Measurements from ENCODE around the gene EXOC3L4. TPM values are rescaled to one million over a fixed set of nuclear protein-coding genes. Genes with fewer than 3 reads are reported as not detected.
A peak's percentile ranks its signal among the peaks of the same experiment; 100 is the strongest.

EXOC3L4 gene
- total RNA-seq, 1 donor from 2014 or later: not detected

DNA sequence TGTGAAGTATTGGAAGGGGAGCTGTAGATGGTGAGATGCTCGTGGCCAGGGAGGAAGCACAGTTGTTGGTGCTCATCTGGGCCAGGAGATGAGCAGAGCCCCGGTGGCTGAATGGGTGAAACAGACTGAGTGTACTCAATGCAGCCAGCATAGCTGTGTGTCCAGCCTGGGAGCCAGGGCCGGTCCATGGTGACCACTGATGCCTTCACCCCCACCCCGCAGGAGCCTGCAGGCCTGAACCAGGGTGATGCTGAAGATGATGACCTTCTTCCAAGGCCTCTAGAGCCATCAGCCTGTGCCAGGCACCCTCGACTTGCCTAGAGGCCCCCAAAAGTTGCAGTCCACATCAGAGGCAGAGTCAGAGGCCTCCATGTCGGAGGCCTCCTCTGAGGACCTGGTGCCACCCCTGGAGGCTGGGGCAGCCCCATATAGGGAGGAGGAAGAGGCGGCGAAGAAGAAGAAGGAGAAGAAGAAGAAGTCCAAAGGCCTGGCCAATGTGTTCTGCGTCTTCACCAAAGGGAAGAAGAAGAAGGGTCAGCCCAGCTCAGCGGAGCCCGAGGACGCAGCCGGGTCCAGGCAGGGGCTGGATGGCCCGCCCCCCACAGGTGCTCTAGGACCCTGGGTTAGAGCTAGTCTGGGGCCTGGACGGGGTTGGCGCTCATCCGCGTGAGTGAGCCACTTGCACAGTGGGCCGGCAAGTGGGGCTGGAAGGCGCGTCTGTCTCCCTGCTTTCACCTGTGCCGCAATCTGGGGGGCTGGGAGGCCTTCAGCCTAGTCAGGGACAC is 31.8 kb downstream of the EXOC3L4 start:
- TF ChIP-seq, protein P1, sequence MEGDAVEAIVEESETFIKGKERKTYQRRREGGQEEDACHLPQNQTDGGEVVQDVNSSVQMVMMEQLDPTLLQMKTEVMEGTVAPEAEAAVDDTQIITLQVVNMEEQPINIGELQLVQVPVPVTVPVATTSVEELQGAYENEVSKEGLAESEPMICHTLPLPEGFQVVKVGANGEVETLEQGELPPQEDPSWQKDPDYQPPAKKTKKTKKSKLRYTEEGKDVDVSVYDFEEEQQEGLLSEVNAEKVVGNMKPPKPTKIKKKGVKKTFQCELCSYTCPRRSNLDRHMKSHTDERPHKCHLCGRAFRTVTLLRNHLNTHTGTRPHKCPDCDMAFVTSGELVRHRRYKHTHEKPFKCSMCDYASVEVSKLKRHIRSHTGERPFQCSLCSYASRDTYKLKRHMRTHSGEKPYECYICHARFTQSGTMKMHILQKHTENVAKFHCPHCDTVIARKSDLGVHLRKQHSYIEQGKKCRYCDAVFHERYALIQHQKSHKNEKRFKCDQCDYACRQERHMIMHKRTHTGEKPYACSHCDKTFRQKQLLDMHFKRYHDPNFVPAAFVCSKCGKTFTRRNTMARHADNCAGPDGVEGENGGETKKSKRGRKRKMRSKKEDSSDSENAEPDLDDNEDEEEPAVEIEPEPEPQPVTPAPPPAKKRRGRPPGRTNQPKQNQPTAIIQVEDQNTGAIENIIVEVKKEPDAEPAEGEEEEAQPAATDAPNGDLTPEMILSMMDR (IDR thresholded peaks at IDR 0.05): no peak
- intact Hi-C loops (cut with DNase I): no loop called here
- H3K36me3 ChIP-seq: no peaks in the 10 kb centered on the region
- no peaks in the 10 kb centered on the region for H3K9me3 ChIP-seq
- no peak for DNase-seq (ENCODE audit: low spot score in 2 of 2)
- H3K27ac ChIP-seq: no peak overlapping the region
- H3K4me1 ChIP-seq: peaks cover 0 to 27% of the 10 kb centered on the region in 2 donors
- H3K27me3 ChIP-seq: no peaks in the 10 kb centered on the region
- H3K4me3 ChIP-seq: peak overlapping the region; percentile 41 to 54

DNA sequence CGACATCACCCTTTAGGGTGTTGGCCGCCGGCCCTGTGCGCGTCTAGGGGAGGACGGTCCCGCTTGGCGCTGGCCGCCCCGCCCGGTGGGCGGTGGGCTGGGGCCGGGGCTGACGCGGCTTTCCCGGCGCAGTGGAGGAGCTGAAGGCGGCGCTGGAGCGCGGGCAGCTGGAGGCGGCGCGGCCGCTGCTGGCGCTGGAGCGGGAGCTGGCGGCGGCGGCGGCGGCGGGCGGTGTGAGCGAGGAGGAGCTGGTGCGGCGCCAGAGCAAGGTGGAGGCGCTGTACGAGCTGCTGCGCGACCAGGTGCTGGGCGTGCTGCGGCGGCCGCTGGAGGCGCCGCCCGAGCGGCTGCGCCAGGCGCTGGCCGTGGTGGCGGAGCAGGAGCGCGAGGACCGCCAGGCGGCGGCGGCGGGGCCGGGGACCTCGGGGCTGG is 32.4 kb downstream of the EXOC3L4 start:
- no peak for DNase-seq (ENCODE audit: low spot score in 2 of 2)
- peaks cover 0 to 24% of the 10 kb centered on the region in 2 donors for H3K4me1 ChIP-seq

DNA sequence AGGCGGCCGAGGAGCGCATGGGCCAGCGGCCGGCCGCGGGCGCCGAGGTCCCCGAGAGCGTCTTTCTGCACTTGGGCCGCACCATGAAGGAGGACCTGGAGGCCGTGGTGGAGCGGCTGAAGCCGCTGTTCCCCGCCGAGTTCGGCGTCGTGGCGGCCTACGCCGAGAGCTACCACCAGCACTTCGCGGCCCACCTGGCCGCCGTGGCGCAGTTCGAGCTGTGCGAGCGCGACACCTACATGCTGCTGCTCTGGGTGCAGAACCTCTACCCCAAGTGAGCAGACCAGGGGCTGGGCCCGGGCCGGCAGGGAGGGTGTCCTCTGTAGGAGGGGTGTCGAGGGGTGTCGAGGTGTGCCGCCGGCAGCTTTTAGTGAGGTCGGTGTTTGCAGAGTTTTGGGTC is 32.8 kb downstream of the EXOC3L4 start:
- Histone ChIP-seq H3K27me3 (no peaks in the 10 kb centered on the region), H3K4me1 (peaks cover 0 to 19% of the 10 kb centered on the region in 2 donors), H3K4me3 (peak overlapping the region in 1 of 2 donors; percentile 54), H3K9me3 (no peaks in the 10 kb centered on the region), H3K36me3 (no peaks in the 10 kb centered on the region), H3K27ac (no peak overlapping the region)
- TF ChIP-seq, protein P1 (IDR thresholded peaks at IDR 0.05): no peak
- intact Hi-C loops (cut with DNase I): no loop called here
- DNase-seq (ENCODE audit: low spot score in 2 of 2): no peak

More for the DNA sequence above, 32.4 kb downstream of the EXOC3L4 start:
- TF ChIP-seq, protein P1 (IDR thresholded peaks at IDR 0.05): no peak
- peak overlapping the region; percentile 41 to 54 for H3K4me3 ChIP-seq
- no peak overlapping the region for H3K27ac ChIP-seq
- H3K36me3 ChIP-seq: no peaks in the 10 kb centered on the region
- no peaks in the 10 kb centered on the region for H3K9me3 ChIP-seq
- no peaks in the 10 kb centered on the region for H3K27me3 ChIP-seq
- intact Hi-C loops (cut with DNase I): no loop called here

DNA sequence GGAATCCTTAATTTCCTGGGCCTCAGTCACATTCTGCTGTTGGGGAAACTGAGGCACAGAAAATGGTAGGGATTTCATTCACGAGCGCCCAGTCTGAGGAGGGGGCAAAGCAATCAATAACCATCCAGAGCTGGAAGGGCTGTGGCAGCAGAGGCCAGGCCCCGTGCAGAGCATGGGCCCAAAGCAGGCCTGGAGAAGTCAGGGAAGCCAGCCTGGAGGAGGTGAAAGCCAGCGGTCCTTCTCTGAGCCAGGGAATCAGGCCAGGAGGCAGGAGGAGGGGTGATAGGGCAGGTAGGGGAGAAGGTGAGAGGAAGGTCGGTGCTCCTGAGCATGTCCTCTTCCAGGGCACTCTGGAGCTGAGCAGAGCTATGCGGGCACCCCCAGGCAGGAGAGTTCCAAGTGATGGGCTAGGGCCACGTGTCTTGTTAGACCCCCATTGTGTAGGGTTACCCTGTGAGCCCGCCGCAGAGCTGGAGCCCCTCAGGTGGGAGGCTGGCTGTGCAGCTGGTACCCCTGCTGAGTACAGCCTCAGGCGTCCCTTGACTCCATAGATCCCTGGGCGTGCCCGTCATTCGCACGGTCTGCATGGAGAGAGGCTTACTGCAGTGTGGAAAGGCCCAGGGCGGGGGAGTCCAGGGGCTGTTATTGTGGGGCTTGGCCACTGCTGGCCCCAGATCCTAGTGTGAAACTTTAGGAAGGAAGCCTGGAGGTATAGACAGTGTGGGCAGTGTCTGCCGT is 33.5 kb downstream of the EXOC3L4 start:
- intact Hi-C loops (cut with DNase I): no loop called here
- DNase-seq (ENCODE audit: low spot score in 2 of 2): no peak
- Histone ChIP-seq H3K4me3 (no peak overlapping the region), H3K36me3 (no peaks in the 10 kb centered on the region), H3K9me3 (no peaks in the 10 kb centered on the region), H3K4me1 (peaks cover 0 to 13% of the 10 kb centered on the region in 2 donors), H3K27ac (no peak overlapping the region), H3K27me3 (no peaks in the 10 kb centered on the region)
- TF ChIP-seq, protein P1 (IDR thresholded peaks at IDR 0.05): no peak

DNA sequence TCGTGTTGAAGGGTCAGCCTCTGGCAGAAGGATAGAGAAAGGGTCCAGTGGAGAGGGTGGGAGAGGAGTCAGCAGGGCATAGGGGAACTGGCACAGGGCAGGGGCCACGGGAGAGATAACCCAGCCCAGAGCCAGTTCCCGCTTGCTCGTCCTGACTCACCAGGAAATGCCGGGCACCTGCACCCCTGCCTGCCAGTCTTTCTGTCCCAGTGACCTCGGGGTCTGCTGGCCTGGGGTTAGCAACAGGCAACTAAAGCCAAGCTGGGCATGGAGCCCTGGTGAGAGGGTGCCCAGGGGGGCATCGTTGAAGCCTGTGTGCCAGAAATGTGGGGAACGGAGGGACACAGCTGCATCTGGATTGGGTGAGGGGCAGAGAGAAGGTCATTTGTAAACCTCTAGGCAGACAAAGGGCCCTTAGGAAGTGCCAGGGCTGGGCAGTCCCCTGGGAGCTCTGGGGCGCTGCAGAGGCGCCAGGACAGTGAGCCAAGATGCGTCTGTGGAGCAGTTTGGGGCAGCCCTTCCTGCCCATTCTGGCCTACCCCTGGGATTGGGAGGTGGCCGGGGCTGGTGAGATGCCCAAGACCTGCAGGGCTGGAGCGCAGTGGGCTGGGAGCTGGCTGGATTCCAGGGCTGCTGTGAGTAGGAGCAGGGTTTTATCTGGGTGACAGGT is 34.2 kb downstream of the EXOC3L4 start:
- intact Hi-C loops (cut with DNase I): no loop called here
- H3K36me3 ChIP-seq: peaks cover under 1 to 5% of the 10 kb centered on the region in 2 donors
- H3K4me1 ChIP-seq: peaks cover 0 to 8% of the 10 kb centered on the region in 2 donors
- DNase-seq (ENCODE audit: low spot score in 2 of 2): no peak
- no peak overlapping the region for H3K27ac ChIP-seq
- no peaks in the 10 kb centered on the region for H3K9me3 ChIP-seq
- H3K4me3 ChIP-seq: no peak overlapping the region
- H3K27me3 ChIP-seq: no peaks in the 10 kb centered on the region
- TF ChIP-seq, protein P1 (IDR thresholded peaks at IDR 0.05): no peak

Measured in ascending aorta (tissue), 2 donors.